22Rv1 (cell line): ENCODE data around the gene TMIGD1.

Experiments
- H3K27ac ChIP-seq: fragments of 450-650 bp; 2 replicates; pipeline ENCODE4 v1.5.1; 2017
- ZFX ChIP-seq: fragments of 450-650 bp; IDR thresholded peaks from 2 replicates; pipeline ENCODE4 v1.6.1; 2017; ENCODE audit warnings: antibody characterized with exemption, borderline replicate concordance
- TF ChIP-seq, protein P1 (sequence below): fragments of 450-650 bp; IDR thresholded peaks from 2 replicates; pipeline ENCODE4 v1.5.1; 2017; ENCODE audit warnings: mild to moderate bottlenecking

TMIGD1 gene

GRCh38 chr17:30290077-30290476, 43.8 kb downstream of the TMIGD1 start:
- H3K27ac ChIP-seq, result 0 out of 2 replicates have a peak overlapping the region, but pooled peaks have one; percentile 57
- TF ChIP-seq, protein P1, sequence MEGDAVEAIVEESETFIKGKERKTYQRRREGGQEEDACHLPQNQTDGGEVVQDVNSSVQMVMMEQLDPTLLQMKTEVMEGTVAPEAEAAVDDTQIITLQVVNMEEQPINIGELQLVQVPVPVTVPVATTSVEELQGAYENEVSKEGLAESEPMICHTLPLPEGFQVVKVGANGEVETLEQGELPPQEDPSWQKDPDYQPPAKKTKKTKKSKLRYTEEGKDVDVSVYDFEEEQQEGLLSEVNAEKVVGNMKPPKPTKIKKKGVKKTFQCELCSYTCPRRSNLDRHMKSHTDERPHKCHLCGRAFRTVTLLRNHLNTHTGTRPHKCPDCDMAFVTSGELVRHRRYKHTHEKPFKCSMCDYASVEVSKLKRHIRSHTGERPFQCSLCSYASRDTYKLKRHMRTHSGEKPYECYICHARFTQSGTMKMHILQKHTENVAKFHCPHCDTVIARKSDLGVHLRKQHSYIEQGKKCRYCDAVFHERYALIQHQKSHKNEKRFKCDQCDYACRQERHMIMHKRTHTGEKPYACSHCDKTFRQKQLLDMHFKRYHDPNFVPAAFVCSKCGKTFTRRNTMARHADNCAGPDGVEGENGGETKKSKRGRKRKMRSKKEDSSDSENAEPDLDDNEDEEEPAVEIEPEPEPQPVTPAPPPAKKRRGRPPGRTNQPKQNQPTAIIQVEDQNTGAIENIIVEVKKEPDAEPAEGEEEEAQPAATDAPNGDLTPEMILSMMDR, result no peak
- TF ChIP-seq ZFX, result no peak

DNA sequence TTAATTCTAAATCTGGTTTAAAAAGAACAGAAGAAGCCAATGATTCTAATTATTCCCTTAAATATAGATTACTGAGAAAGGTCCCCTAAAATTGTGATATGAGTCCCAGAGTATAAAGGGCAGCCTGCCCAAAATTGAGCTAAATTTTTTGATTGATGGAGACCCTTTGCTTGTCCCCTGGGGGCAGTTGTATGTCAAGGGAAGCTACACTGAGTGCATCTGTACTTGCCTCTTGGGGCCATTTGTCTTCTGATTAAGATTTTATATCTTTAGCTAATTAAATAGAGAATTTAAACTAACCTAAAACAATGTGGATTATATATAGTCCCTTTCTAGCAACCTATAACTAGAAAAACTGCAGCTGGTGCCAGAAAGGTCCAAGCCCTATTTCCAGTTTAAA, 54.7 kb downstream of the TMIGD1 start:
- TF ChIP-seq, protein P1, result no peak
- TF ChIP-seq ZFX, result no peak

DNA sequence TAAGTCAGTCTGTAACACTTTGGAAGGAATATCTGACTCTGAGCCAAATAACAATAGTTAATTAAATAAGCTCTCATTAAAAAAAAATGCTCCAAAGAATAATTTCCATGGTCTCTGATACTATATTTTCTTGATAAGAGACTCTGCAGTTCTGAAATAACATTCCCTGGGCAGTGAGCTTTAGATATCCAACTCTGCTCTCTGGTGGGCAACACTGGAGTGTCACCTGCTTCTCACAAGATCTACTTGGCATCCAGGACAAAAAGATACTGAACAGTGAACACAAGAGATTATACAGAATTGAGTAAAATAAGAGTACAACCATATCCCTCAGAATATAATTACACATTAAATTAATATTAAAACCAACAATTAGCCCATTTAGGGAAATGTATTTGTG, 55.8 kb downstream of the TMIGD1 start:
- no peak overlapping the region for H3K27ac ChIP-seq
- TF ChIP-seq ZFX, result no peak
- TF ChIP-seq, protein P1, result peak; percentile 33

More for the DNA sequence above, 54.7 kb downstream of the TMIGD1 start:
- H3K27ac ChIP-seq, result no peak overlapping the region

DNA sequence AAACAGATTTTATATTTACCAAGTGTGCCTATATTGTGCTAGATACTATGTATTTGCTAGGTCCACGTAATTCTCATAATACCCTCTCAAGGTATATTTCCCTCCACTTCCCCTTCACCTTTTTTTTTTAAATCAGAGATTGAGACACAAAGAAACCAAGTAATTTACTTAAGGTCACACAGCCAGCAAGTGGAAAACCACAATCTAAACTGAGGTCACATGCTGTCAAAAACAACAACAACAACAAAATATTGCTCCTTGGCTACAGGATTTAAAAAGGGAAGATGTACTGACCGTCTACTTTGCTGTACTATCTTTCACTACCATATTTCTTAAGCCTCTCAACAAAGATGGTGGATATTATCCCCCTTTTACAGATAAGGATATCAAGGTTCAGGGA, 57.9 kb downstream of the TMIGD1 start:
- no peak overlapping the region for H3K27ac ChIP-seq
- TF ChIP-seq, protein P1, result no peak
- no peak for TF ChIP-seq ZFX

DNA sequence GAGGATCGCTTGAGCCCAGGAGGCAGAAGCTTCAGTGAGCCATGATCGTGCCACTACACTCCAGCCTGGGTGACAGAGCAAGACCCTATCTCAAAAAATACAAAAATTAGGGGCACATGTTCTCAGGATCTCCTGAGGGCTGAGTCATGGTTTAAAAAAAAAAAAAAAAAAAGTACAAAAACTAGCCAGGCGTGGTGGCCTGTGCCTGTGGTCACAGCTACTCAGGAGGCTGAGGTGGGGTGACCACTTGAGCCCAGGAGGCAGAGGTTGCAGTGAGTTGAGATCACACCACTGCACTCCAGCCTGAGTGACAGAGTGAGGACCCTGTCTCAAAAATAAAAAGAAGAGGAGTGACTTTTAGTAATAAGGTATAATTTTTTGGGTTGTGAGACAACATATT, 59.0 kb downstream of the TMIGD1 start:
- TF ChIP-seq ZFX, result no peak
- TF ChIP-seq, protein P1, result no peak
- no peak overlapping the region for H3K27ac ChIP-seq

- TF ChIP-seq, protein P1, result no peak
- TF ChIP-seq ZFX, result no peak
- no peak overlapping the region for H3K27ac ChIP-seq
These were observed 60.5 kb downstream of the TMIGD1 start for GRCh38 chr17:30273373-30273772.

GRCh38 chr17:30271102-30271501, 62.8 kb downstream of the TMIGD1 start:
- no peak overlapping the region for H3K27ac ChIP-seq
- TF ChIP-seq, protein P1, result no peak
- no peak for TF ChIP-seq ZFX
